GM12878 (cell line): Measurements from ENCODE around the gene FSTL4.

Source experiments
- CBFB ChIP-seq: IDR thresholded peaks from 2 replicates; pipeline ENCODE4 v1.6.1; 2016; ENCODE audit warnings: antibody characterized with exemption, low read depth
- MXI1 ChIP-seq: fragments of 150-350 bp; IDR thresholded peaks from 2 replicates; pipeline ENCODE4 v1.6.1; 2011; ENCODE audit warnings: low read depth, mild to moderate bottlenecking, inconsistent platforms, low read length, improper control_type of control experiment
- POLR2A ChIP-seq: IDR thresholded peaks from 2 replicates; pipeline ENCODE4 v1.6.1; 2011; ENCODE audit warnings: low read depth, mild to moderate bottlenecking, low read length
- RAD21 ChIP-seq: IDR thresholded peaks from 2 replicates; pipeline ENCODE4 v1.6.1; 2011; ENCODE audit warnings: mild to moderate bottlenecking, low read depth, low read length, moderate library complexity; ENCODE audit not compliant: insufficient read depth
- SMAD5 ChIP-seq: IDR thresholded peaks from 2 replicates; pipeline ENCODE4 v1.6.1; 2016; ENCODE audit warnings: antibody characterized with exemption, low read depth
- ZNF274 ChIP-seq: IDR thresholded peaks from one replicate; pipeline ENCODE4 v1.8.0; 2011; ENCODE audit not compliant: insufficient read length, insufficient read depth
- TF ChIP-seq, protein P1 (sequence below): IDR thresholded peaks from 2 replicates; pipeline ENCODE4 v1.6.1; 2011; ENCODE audit warnings: low read depth, low read length, improper control_type of control experiment, borderline replicate concordance

DNA sequence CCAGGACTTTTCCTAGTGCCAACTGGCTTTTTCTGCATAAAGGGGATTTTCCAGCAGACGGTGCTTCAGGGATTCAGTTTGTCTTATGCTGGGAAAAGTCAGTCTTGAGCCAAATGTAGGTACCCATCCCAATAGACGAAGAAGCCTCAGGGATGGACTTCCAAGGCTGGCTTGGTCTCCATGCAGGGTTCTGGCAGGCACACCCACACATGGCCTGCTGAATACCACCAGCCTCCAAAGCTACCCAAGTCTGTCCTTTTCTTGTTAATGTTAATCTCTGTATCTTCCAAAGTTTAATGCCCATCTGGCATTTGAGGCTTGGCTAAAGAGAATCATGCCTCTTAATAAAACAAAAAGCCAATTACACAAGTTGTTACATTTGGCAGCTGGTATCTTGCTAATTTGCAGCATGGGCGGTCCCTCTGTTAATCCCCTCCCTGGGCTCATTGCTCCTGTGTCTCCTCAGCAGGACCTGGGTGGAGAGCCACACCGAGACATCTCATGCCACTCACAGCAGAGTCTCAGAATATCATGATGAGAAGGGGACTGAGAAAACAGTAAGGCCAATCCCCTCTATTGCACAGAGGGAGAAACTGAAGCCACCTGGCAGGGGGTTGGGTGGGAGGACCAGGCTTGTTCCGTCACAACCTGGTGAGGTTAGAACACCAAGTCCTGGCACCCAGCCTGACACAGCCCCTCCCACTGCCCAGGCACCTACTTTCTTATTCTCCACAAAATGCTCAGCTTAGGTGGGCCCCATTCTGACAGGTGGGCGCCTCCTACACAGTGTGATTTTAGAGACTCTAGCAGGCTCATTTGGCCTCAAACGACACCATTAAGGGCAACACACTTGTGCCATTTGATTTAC lies 243.2 kb downstream of the FSTL4 start:
- TF ChIP-seq MXI1: no peak
- no peak for TF ChIP-seq POLR2A
- no peak for TF ChIP-seq CBFB
- TF ChIP-seq, protein P1, sequence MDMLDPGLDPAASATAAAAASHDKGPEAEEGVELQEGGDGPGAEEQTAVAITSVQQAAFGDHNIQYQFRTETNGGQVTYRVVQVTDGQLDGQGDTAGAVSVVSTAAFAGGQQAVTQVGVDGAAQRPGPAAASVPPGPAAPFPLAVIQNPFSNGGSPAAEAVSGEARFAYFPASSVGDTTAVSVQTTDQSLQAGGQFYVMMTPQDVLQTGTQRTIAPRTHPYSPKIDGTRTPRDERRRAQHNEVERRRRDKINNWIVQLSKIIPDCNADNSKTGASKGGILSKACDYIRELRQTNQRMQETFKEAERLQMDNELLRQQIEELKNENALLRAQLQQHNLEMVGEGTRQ: no peak
- TF ChIP-seq RAD21: no peak
- TF ChIP-seq ZNF274: no peak
- TF ChIP-seq SMAD5: no peak
